Endothelial cell of umbilical vein (primary cell): Measurements from ENCODE around the gene PCARE. TPM values are rescaled to one million over a fixed set of nuclear protein-coding genes. Genes with fewer than 3 reads are reported as not detected.

ENCODE experiments used
- BruUV-seq: library from RNA; stranded (reverse); fragments of 400-500 nt; replicated peaks from 2 replicates; lab custom pipeline; 2021; lab: Mats Ljungman, UMichigan
- CTCF ChIA-PET: fragments of 300-600, 350-600 bp; sonication (Branson Sonifier 250); formaldehyde crosslinking; loops from one replicate; lab custom pipeline; 2021; ENCODE audit warnings: antibody characterized with exemption, inconsistent platforms; lab: Charles Lee
- POLR2A ChIA-PET: fragments of 300-600, 350-600 bp; sonication (Branson Sonifier 250); formaldehyde crosslinking; loops from one replicate; lab custom pipeline; 2021; ENCODE audit warnings: antibody characterized with exemption, inconsistent platforms; lab: Charles Lee
- DNase-seq: peaks from one replicate; pipeline ENCODE4 v3.0.0-alpha.2; 2011; ENCODE audit warnings: low read depth, low spot score
- FAIRE-seq: peaks from 2 replicates; lab custom pipeline; 2011; peaks lifted over from hg19 to GRCh38; lab: Jason Lieb, UNC
- H2AFZ ChIP-seq: 2 replicates; pipeline ENCODE4 v1.6.0; 2012; ENCODE audit warnings: low read depth, low read length, control low read depth, inconsistent platforms
- H3K27ac ChIP-seq: 2 replicates; pipeline ENCODE4 v1.5.1; 2011; ENCODE audit warnings: low read depth, mild to moderate bottlenecking, control low read depth, low read length, moderate library complexity; ENCODE audit not compliant: insufficient read depth
- H3K27me3 ChIP-seq, 2 experiments: 2 replicates each; pipeline versions ENCODE4 v1.6.0 to v1.6.1; 2011; ENCODE audit warnings: low read length in 2 of 2, mixed read lengths in 1 of 2; ENCODE audit not compliant: control insufficient read depth in 2 of 2, insufficient read depth in 2 of 2
- H3K36me3 ChIP-seq, 2 experiments: 2 replicates in 1 of 2; 3 replicates in 1 of 2; pipeline ENCODE4 v1.5.1; 2011; ENCODE audit warnings: low read length in 2 of 2, mild to moderate bottlenecking in 1 of 2, moderate library complexity in 1 of 2; ENCODE audit not compliant: control insufficient read depth in 2 of 2, insufficient read depth in 2 of 2; ENCODE audit errors: extremely low read depth in 1 of 2
- H3K4me1 ChIP-seq: 3 replicates; pipeline ENCODE4 v1.5.1; 2011; ENCODE audit warnings: mild to moderate bottlenecking, low read length; ENCODE audit not compliant: control insufficient read depth, insufficient read depth; ENCODE audit errors: extremely low read depth
- H3K4me2 ChIP-seq: 2 replicates; pipeline ENCODE4 v1.6.1; 2011; ENCODE audit warnings: low read length, control low read depth, mixed read lengths; ENCODE audit not compliant: insufficient read depth
- H3K4me3 ChIP-seq, 3 experiments: fragments of 200-600 bp in 1 of 3; sonication (generic), shearing (Covaris generic) in 1 of 3; replicated peaks in 1 of 3; 2 replicates each; pipeline ENCODE4 v1.5.1; 2011 to 2016; ENCODE audit warnings: control low read depth in 3 of 3, low read length in 3 of 3, mild to moderate bottlenecking in 2 of 3, inconsistent platforms in 1 of 3, low read depth in 1 of 3, moderate library complexity in 1 of 3; ENCODE audit not compliant: insufficient read depth in 1 of 3
- H3K79me2 ChIP-seq: 2 replicates; pipeline ENCODE4 v1.6.0; 2012; ENCODE audit warnings: low read length, inconsistent platforms; ENCODE audit not compliant: control insufficient read depth, insufficient read depth
- H3K9ac ChIP-seq: replicated peaks from 2 replicates; pipeline ENCODE3; 2011; ENCODE audit warnings: low read length, control low read depth; ENCODE audit not compliant: insufficient read depth; ENCODE audit errors: extremely low read depth
- H3K9me1 ChIP-seq: replicated peaks from 3 replicates; pipeline ENCODE4 v1.6.0; 2011; ENCODE audit warnings: mild to moderate bottlenecking, low read length; ENCODE audit not compliant: control insufficient read depth, insufficient read depth; ENCODE audit errors: extremely low read depth
- H3K9me3 ChIP-seq: replicated peaks from 2 replicates; pipeline ENCODE4 v1.5.1; 2012; ENCODE audit warnings: low read length, inconsistent platforms; ENCODE audit not compliant: control insufficient read depth, insufficient read depth
- H4K20me1 ChIP-seq: replicated peaks from 2 replicates; pipeline ENCODE3; 2011; ENCODE audit warnings: mild to moderate bottlenecking, low read length; ENCODE audit not compliant: control insufficient read depth, insufficient read depth; ENCODE audit errors: extremely low read depth
- CTCF ChIP-seq, 2 donors: IDR thresholded peaks; 1 replicate in 1 of 2; 2 replicates in 1 of 2; pipeline ENCODE4 v1.5.1; 2011; ENCODE audit warnings: low read length in 2 of 2, mild to moderate bottlenecking in 2 of 2, moderate library complexity in 2 of 2, control low read depth in 1 of 2, inconsistent platforms in 1 of 2, low read depth in 1 of 2; ENCODE audit not compliant: insufficient read depth in 1 of 2; ENCODE audit errors: extremely low read depth in 1 of 2
- EZH2 ChIP-seq: IDR thresholded peaks from 2 replicates; pipeline ENCODE4 v1.6.1; 2012; ENCODE audit warnings: borderline replicate concordance, low read depth, mild to moderate bottlenecking, moderate library complexity, low read length, inconsistent platforms; ENCODE audit not compliant: severe bottlenecking
- FOS ChIP-seq: IDR thresholded peaks from 2 replicates; pipeline ENCODE4 v1.6.1; 2011; ENCODE audit warnings: mild to moderate bottlenecking, low read length, moderate library complexity, borderline replicate concordance; ENCODE audit not compliant: insufficient read depth
- GATA2 ChIP-seq: IDR thresholded peaks from 2 replicates; pipeline ENCODE4 v1.7.0; 2011; ENCODE audit warnings: low read depth, mild to moderate bottlenecking, moderate library complexity, mixed read lengths, low read length; ENCODE audit not compliant: insufficient read length, insufficient read depth
- JUN ChIP-seq: IDR thresholded peaks from 2 replicates; pipeline ENCODE4 v1.6.1; 2011; ENCODE audit warnings: borderline replicate concordance, low read depth; ENCODE audit not compliant: insufficient read length, insufficient read depth
- MYC ChIP-seq: IDR thresholded peaks from one replicate; pipeline ENCODE4 v1.6.1; 2011; ENCODE audit warnings: mild to moderate bottlenecking, low read depth, low read length
- POLR2A ChIP-seq: IDR thresholded peaks from 2 replicates; pipeline ENCODE4 v1.6.1; 2012; ENCODE audit warnings: low read depth, mild to moderate bottlenecking, control low read depth, low read length
- POLR2AphosphoS5 ChIP-seq: IDR thresholded peaks from 2 replicates; pipeline ENCODE4 v1.6.1; 2012; ENCODE audit warnings: low read depth, mild to moderate bottlenecking, control low read depth, low read length, moderate library complexity; ENCODE audit not compliant: insufficient read depth
- dilution Hi-C: fragments of 300-500 bp; cut with MboI; formaldehyde crosslinking; loops from one replicate; pipeline ENCODE4 v1.15.0; 2019; ENCODE audit warnings: low sequenced_read_pairs; ENCODE audit not compliant: extremely low pct_ligation_motif_present
- intact Hi-C: fragments of 100-400 bp; cut with micrococcal nuclease; formaldehyde crosslinking; loops from one replicate; pipeline ENCODE4 v1.10.0; 2022
- polyA plus RNA-seq, 4 experiments: library from polyadenylated mRNA; depleted of rRNA in 3 of 4; stranded (reverse) in 3 of 4; unstranded in 1 of 4; fragments of >200 nt; gene quantifications; 2 replicates each; pipeline versions ENCODE4 v1.2.1 to v1.2.3, GENCODE V29; 2011 to 2012; ENCODE audit warnings: missing spikeins in 1 of 4
- total RNA-seq: library from RNA; stranded (reverse); gene quantifications from 2 replicates; pipeline ENCODE4 v1.2.3, GENCODE V29; 2021
- TF ChIP-seq, protein P1 (sequence below): IDR thresholded peaks from 2 replicates; pipeline ENCODE4 v1.6.1; 2011; ENCODE audit not compliant: insufficient read depth, insufficient read length

Gene PCARE
- total and polyA plus RNA-seq, 2 donors (not counting 3 experiments of a cell fraction or from before 2014, with no cell fraction given), result not detected

DNA sequence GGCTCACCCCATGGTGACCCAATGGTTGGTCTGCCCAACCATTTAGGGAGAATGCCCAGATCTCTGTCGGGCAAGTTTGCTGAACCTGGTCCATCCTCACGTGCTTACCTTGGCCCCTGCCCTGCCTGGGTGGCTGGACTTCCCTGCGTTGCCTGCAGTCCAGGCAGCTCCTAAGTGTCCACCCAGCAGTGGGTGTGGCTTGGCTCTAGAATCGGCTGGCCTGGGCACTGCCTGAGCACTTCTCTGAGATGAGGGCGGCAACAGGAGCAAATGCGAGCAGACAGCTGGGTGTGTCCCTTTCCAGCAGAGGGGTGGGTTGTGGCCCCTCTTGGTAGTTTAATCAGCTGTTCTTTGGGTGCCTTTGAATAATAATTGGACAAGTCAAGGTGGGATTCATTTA is 11.3 kb downstream of the PCARE start:
- no peaks in the 10 kb centered on the region for H3K9me1 ChIP-seq
- no peak for DNase-seq
- H3K9ac ChIP-seq, result no peak overlapping the region
- dilution Hi-C loops, result no loop called here
- H2AFZ ChIP-seq, result no peak overlapping the region
- H3K27me3 ChIP-seq, result no peaks in the 10 kb centered on the region
- no peak overlapping the region for H3K4me3 ChIP-seq
- no TSS peak for BruUV-seq
- H3K36me3 ChIP-seq, result no peaks in the 10 kb centered on the region
- no peaks in the 10 kb centered on the region for H3K4me1 ChIP-seq
- no peak overlapping the region for H3K4me2 ChIP-seq
- intact Hi-C loops, result no loop called here
- H3K79me2 ChIP-seq, result no peaks in the 10 kb centered on the region
- ChIA-PET POLR2A (no interaction called here), CTCF (interaction anchor here (0.9 to 1.0 kb wide), 3 partner anchors 9 to 24 kb away, joined by 3 read pairs; no protein-coding TSS in a partner anchor)
- TF ChIP-seq POLR2A, result no peak
- TF ChIP-seq MYC, result no peak
- TF ChIP-seq CTCF (IDR thresholded peaks at IDR 0.05; ENCODE audit: extremely low read depth in 1 of 2, insufficient read depth in 1 of 2, low read depth in 1 of 2, low read length in 2 of 2), result no peak
- TF ChIP-seq FOS, result no peak
- TF ChIP-seq GATA2, result no peak
- TF ChIP-seq, protein P1, sequence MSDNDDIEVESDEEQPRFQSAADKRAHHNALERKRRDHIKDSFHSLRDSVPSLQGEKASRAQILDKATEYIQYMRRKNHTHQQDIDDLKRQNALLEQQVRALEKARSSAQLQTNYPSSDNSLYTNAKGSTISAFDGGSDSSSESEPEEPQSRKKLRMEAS, result no peak
- TF ChIP-seq EZH2, result no peak
- TF ChIP-seq JUN, result no peak
- TF ChIP-seq POLR2AphosphoS5, result no peak
- no peaks in the 10 kb centered on the region for H4K20me1 ChIP-seq
- H3K27ac ChIP-seq, result no peak overlapping the region
- no peaks in the 10 kb centered on the region for H3K9me3 ChIP-seq
- no peak for FAIRE-seq
